Brain pericyte (primary cell): Measurements from ENCODE around the gene GTF2A1.
"Not testable (repeated sequence)": the region's sequence is repeated elsewhere in the genome, so short reads cannot be mapped to it uniquely, and the experiment has no call there.

ENCODE experiments used
- DNase-seq: peaks from one replicate; pipeline ENCODE4 v3.0.0-alpha.2; 2012; ENCODE audit warnings: low read depth, low spot score

GTF2A1 gene

DNA sequence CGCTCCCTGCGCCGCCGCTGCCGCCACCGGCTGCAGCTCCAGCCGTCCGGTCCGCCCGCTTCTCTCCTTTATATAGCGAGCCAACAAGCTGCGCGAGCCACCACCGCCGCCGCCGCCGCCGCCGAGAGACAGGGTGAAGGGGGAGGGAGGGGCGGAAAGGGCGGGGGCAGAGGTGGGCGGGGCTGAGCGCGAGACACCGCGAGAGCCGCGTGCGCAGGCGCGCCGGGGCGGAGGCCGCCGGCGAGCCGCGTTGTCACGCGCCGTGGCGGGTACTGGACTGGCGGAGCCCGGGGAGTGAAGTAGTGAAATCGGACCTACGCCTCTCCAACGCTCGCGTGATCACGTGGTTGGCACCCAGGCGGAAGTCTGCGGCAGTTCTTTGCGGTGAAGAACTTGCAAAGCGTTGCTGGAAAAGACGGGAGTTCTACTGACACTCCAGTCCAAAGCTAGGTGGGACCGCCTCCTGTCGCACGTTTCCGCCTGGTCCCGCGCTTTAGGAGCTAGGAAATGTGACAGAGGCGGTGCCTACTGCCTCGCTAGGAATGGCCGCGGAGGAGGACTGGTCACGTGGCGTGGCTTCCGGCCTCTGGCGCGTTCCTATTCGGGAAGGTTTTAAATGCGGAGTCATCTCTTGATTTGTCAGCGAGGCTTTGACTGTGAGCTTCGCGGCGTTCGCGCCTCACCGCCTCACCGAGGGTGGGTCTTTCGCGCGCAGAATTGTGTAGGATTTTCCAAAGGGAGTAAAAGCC, at the start of gene GTF2A1:
GTF2A1 (minus strand) TSS at position 130 of the 749 bp plus-strand sequence. CDS start 441 bp downstream, outside the sequence.
- DNase-seq: peak; percentile 93

DNA sequence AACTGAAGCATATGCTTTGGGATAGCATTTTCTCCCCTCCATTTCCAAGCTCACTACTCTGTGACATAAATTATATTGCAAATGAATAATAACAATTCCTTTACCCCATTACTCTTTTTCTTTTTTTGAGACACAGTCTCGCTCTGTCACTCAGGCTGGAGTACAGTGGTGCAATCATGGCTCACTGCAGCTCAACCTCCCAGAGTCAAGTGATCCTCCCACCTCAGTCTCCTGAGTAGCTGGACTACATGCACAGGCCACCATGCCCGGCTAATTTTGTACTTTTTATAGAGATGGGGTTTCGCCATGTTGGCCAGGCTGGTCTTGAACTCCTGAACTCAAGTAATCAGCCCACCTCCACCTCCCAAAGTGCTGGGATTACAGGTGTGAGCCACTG, 49.2 kb upstream of the GTF2A1 start:
- no peak for DNase-seq

DNA sequence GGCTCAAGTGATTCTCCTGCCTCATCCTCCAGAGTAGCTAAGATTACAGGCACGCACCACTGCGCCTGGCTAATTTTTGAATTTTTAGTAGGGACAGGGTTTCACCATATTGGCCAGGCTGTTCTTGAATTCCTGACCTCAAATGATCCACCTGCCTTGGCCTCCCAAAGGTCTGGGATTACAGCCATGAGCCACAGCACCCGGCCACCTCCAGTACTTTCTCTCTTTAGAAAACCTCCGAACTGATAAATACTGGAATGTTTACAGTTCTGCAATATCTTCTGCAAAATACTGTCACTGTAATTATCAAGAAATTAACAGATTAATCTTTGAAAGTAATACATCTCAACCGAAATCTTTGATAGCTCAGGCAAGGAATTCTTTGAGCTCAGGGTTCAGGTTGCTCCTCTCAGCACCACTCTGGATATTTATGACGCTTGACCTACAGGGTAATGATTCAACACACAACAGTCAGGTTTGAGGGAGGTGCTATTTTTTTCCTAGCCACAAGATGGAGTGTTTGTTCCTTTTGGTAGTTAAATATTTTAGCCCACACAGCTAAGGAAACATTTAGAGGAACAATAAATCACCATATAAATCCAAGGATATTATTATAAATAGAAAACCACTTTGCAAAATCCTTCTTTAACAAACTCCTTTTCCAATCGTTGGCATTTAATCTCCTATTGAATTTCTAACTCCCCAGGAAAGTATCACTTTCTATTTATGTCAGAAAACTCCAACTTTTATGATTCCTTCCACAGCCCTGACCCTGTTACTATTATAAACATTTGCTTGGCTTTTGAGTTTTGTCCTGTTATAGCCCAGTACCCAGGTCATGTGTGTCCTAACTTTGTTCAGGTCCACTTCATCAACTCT, 48.6 kb upstream of the GTF2A1 start:
- DNase-seq: peak; percentile 8

DNA sequence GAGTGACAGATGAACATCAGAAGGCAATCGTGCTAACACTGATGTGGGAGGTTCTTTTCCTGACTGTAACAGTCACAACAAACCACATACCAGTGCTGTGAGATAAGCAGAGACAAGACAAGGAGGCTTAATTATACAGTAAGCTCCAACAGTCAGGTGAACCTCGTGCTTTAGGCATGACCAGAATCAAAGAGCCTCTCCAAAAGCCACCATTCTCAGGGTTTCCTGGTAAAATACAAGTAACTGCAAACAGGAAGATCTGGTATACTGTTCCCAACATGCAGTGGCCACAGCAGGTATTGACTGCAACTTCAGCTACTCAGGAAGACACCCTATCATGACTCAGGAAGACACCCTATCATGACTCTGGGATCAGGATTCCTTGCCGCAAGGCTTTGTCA, 47.3 kb upstream of the GTF2A1 start:
- DNase-seq: no peak

DNA sequence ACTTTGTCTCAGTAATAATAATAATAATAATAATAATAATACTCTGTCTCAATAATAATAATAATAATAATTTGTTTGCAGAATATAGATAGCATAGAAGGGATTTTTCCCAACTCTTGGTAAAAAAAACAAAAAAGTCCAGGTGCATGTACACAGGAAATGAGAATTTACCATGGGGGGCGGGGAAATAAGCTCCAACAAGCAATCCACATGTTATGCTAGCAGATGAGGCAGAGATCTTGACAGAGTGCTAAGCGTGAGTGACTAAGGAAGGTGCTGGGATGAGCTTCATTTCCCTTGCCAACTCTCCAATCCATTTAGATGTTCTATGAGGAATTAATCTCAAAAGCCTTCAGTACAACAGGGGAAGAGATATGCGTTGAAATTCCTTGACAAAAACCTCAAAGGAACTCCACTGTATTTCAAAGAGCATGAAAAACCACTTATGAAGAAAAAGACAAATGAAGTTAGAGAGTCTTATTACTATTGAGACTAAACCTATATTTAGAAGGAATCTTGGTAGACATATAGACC, 44.9 kb upstream of the GTF2A1 start:
- DNase-seq: no peak

DNA sequence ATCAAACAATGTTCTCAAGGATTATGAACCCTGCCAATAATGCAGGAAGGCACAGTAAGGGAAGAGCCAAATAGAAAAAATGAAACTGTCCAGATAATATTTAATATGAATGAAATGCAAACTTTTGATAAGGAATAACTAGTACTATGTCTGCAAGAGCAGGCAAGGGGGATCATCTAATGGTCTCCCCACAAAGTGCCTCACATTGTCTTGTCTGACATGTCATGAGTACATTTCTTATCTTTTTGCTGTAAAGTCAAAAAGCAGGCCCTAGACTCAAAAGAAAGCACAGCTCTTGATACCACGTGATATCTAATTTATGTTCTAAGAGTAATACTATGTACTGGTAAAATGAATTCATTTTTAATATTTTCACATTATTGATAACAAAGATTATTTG, 43.9 kb upstream of the GTF2A1 start:
- DNase-seq: no peak

DNA sequence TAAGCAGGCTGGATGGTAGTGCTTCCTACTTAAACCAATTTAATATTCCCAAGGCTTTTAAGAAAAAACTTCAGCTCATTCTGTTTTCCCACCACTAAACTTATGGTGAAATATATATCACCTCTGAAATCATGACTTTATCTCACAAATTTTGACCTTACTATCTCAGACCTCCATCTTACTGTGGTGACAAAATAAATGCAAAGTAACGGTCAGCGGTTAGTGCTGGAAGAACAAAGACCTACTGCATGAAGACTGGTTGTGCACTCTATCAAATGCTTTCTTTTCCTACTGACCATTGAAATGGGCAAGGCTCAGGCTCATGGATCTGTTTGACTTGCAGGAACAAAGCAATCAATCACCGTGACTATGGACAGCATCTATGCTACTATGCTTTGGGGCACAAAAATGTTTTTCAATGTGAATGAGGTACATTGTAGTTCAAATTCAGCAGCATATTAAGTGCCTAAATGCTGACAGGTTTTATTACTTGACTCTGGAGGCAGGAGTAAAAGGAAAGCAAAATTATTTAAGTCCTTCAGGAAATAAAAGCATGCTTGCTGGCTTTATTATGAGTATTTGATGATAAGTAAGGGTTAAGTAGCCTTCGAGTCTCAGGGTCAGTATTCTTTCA, 43.1 kb upstream of the GTF2A1 start:
- DNase-seq: no peak

DNA sequence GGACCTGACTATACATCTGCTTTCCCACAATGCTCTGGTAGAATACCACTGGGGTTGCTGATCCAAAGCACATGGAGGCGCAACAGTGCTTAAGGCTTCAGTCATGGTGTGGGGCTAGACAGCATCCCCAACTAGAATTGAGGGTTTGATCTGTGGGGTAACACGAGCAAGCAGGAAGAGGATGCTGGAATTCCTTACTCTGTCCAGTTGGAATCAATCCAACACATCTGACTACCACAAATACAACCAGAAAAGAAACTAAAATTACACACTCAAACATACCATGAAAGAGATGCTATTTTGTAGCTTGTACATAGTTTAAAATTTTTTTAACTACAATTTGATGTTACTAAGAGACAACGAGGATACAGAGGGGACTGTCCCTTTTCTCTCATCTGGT, 40.4 kb upstream of the GTF2A1 start:
- DNase-seq: no peak

DNA sequence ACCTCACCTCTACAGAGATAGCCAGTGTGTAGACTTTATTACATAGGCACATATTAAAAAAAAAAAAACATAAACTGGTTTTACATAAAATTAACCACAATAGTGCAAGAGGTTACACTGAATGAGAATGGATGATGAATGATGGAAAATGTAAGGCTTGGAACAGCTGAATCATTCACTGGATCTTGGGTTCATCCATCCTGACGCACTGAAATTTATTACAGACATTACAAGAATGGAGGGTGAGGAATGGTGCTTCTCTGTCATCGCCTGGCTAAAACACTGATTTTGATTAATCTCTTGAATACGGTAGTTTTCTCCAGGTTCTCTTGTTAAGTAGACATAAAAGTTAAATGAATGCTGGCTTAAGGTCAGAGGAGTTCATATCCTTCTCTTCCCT, 40.0 kb upstream of the GTF2A1 start:
- no peak for DNase-seq

DNA sequence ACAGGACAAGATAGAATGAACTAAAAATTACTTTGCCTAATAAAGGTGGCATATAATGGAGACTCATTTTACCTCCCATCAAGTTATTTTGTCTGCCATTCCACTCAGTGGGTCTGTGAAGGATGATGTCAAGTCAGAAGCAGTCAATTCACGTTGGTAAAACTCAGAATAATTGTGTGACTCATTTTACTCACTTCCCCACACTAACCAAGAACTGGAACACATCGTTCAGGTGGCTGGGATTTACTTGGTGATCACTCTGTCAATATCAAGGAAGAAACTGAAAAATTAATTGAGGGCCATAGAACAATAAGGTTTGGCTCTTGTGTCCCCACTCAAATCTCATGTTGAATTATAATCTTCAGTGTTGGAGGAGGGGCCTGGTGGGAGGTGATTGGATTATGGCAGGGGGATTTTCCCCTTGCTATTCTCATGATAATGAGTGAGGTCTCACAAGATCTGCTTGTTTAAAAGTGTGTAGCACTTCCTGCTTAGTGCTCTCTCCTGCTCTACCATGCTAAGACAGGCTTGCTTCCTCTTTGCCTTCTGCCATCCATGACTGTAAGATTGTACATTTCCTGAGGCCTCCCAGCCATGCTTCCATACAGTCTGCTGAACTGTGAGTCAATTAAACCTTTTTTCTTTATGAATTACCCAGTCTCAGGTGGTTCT, 35.7 kb upstream of the GTF2A1 start:
- no peak for DNase-seq

DNA sequence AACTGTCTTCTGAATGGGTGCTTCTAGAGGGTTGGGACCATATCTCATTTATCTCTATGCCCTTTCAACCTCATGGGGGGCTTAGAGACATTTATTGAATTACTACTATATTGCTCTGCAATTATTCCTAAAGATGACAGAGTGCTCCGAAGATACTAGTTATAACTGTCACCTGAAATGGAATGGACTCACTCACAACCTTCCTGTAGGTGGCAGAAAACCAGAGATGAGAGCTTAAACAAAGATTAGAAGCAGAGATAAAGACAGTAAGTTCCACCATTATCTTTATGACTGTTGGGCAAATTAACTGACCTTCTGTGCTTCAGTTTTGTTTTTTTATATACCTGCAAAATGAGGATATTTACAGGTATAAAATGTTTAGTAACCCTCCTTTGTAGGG, 31.5 kb upstream of the GTF2A1 start:
- no peak for DNase-seq

DNA sequence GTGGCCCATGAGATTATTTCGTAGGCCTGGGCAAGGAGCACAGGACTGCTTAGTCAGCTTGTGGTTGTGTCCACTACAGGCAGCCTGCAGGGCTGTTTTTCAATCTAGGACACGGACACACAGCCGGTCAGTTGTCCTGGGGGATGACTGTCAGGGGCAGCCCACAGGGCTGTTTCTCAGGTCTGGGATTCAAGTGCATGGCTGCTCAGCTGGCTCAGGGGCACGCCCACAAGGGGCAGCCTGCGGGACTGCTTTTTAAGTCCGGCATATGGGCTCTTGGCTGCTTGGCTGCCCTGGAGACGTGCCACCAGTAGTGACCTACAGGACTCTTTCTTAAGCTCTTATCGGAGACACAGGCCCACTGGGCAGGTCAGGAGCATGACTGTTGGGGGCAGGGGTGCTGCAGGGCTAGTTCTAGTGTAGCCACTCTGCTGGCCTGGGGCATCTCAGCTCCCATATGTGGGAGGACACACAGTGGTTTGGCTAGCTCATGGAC, 26.6 kb upstream of the GTF2A1 start:
- peak; percentile 15 for DNase-seq

DNA sequence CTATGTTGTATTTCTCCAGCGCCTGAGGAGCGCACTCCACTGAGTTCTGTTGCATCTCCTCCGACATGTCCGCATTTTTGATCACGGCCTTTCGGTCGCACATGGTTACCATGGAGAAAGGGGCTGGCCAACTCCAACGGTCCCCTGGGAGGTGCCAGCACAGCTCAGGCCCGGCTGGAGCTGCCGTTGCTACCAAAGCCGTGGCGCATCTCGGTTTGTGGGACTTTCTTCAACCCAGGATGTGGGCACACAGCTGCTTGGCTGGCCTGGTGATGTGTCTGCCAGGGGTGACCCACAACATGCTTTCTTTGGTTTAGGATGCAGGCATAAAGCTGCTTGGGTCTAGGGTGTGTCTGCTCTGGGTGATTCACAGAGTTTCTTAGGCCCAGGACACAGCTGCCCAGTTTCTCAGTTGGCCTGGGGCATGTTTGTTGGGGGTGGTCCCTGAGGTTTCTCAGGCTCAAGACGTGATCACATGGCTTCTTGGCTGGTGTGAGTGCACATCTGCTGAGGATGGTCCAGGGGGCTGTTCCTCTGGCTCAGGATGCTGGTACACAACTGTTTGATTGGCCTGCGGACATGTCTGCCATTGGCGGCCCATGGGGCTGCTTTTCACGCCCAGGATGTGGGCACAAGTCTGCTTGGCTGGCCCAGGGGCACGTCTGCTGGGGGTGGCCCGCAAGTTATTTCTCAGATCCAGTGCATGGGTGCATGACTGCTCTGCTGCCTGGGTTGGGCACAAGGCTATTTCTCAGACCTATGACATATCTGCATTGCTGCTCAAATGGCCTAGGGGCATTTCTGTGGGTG, 25.9 kb upstream of the GTF2A1 start:
- no peak for DNase-seq

DNA sequence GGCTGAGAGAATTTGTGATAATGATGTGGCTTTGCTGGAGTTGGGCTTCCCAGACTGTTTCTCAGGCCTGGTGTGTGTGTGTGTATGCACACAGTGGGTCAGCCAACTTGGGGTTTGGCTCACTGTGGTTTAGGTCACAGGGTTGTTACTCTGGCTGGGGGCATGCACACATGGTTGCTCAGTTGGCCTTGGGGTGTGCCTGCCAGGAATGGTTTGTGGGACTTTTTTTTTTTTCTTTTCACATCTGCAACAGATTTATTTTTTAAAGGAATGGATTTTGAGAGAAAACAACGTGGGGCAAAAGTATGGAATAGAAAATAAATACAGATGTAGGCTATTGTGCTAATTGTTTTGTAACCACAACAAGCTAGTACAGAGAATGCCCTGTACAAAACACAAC, 25.0 kb upstream of the GTF2A1 start:
- DNase-seq: no peak

DNA sequence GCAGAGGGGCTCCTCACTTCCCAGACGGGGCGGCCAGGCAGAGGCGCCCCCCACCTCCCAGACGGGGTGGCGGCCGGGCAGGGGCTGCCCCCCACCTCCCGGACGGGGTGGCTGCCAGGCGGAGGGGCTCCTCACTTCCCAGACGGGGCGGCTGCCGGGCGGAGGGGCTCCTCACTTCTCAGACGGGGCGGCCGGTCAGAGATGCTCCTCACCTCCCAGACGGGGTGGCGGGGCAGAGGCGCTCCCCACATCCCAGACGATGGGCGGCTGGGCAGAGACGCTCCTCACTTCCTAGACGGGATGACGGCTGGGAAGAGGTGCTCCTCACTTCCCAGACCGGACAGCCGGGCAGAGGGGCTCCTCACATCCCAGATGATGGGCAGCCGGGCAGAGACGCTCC, 23.7 kb upstream of the GTF2A1 start:
- not testable (repeated sequence) for DNase-seq

DNA sequence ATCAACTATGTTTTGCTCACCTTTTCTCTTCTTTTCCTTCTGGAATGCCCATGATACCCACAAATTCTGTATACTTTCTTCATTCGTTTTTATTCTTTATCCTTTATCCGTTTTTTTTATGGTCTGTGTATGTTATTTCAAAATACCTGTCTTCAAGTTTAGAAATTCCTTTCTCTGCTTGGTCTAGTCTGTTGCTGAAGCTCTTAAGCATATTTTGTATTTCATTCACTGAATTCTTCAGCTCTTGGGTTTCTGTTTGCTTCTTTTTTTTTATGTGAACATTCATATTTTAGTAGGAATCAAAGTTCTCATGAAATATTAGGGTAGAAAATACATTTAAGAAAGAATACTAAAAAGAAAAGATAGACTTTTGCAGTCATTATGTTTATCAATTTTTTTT, 22.7 kb upstream of the GTF2A1 start:
- DNase-seq: no peak

DNA sequence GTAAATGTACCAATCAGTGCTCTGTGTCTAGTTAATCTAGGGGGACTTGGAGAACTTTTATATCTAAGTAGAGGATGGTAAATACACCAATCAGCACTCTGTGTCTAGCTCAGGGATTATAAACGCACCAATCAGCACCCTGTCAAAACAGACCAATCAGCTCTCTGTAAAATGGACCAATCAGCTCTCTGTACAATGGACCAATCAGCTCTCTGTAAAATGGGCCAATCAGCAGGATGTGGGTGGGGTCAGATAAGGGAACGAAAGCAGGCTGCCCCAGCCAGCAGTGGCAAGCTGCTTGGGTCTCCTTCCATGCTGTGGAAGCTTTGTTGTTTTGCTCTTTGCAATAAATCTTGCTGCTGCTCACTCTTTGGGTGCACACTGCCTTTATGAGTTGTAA, 16.1 kb upstream of the GTF2A1 start:
- not testable (repeated sequence) for DNase-seq

DNA sequence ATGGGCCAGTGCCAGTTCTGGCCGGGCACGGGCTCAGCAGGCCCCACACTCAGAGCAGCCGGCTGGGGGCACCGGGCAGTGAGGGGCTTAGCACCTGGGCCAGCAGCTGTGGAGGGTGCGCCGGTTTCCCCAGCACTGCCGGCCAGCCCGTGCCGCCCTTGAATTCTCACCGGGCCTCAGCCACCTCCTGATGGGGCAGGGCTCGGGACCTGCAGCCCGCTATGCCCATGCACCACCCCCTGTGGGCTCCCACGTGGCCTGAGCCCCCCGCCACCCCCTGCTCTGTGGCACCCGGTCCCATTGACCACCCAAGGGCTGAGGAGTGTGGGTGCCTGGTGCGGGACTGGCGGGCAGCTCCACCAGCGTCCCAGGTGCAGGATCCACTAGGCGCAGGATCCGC, 15.4 kb upstream of the GTF2A1 start:
- DNase-seq: no peak

DNA sequence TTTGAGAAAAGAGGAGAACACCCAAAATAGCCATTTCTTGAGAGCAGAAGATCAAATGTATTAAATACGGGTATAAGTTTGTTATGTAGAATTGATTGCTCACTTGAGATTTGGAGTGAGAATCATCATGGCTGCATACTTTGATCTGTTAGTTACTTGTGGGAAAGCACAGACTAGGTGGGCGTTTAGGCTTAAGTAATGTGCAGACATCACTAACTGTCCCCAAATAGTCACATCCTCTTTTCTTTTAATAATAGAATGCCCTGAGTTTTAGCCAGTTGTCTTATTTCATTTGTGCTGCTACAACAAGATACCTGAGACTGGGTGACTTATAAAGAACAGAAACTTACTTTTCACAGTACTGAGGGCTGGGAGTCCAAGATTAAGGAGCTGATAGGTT, 14.3 kb upstream of the GTF2A1 start:
- no peak for DNase-seq

DNA sequence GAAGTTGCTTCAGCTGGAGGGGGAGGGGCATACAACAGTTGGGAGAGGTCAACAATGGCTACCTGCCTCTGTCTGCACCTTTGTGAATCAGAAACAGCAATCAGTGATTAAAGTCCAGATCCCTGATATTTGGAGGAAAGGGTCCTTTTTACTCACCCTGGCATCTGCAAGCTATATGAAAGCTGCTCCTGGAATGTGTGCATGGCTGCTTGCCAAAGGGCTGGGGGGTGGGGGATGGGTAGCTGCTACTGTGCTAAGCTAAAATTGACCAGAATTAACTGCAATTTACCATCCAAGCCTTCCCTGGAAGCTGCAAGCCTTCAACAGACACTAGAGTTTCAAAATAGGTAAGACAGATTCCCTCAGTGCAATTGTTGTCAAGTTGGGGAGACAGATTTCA, 13.5 kb upstream of the GTF2A1 start:
- DNase-seq: no peak

DNA sequence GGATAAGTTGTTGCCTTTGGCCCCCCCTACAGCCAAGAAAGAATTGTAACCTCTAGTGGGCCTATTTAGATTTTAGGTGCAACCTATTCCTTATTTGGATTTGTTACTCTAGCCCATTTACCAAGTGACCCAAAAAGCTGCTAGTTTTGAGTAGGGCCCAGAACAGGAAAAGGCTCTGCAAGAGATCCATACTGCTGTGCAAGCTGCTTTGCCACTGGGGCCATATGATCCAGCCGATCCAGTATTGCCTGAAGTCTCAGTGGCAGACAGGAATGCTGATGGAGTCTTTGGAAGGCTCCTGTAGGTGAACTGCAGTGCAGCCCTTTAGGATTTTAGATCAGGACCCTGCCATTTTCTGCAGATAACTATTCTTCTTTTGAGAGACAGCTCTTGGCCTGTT, 12.9 kb upstream of the GTF2A1 start:
- DNase-seq: no peak
